Panc1 (cell line): ENCODE results near the gene USP3.

ENCODE experiments used
- CTCF ChIP-seq: fragments of 450-650 bp; IDR thresholded peaks from 2 replicates; pipeline ENCODE4 v1.5.1; 2017; ENCODE audit warnings: mild to moderate bottlenecking
- POLR2AphosphoS5 ChIP-seq: IDR thresholded peaks from 2 replicates; pipeline ENCODE4 v1.6.1; 2012; ENCODE audit warnings: mild to moderate bottlenecking, low read depth, low read length, moderate library complexity
- SIN3A ChIP-seq: IDR thresholded peaks from 2 replicates; pipeline ENCODE4 v1.6.1; 2012; ENCODE audit warnings: low read depth, mild to moderate bottlenecking, low read length, moderate library complexity, borderline replicate concordance; ENCODE audit not compliant: insufficient read depth
- TCF7L2 ChIP-seq: IDR thresholded peaks from 2 replicates; pipeline ENCODE4 v1.6.1; 2011; ENCODE audit warnings: mild to moderate bottlenecking, low read depth, low read length, inconsistent platforms
- TF ChIP-seq, protein P1 (sequence below), 2 experiments: IDR thresholded peaks; 2 replicates each; pipeline ENCODE4 v1.6.1; 2011 to 2012; ENCODE audit warnings: low read depth in 2 of 2, control low read depth in 1 of 2, low read length in 1 of 2, mild to moderate bottlenecking in 1 of 2, moderate library complexity in 1 of 2; ENCODE audit not compliant: insufficient read depth in 1 of 2

DNA sequence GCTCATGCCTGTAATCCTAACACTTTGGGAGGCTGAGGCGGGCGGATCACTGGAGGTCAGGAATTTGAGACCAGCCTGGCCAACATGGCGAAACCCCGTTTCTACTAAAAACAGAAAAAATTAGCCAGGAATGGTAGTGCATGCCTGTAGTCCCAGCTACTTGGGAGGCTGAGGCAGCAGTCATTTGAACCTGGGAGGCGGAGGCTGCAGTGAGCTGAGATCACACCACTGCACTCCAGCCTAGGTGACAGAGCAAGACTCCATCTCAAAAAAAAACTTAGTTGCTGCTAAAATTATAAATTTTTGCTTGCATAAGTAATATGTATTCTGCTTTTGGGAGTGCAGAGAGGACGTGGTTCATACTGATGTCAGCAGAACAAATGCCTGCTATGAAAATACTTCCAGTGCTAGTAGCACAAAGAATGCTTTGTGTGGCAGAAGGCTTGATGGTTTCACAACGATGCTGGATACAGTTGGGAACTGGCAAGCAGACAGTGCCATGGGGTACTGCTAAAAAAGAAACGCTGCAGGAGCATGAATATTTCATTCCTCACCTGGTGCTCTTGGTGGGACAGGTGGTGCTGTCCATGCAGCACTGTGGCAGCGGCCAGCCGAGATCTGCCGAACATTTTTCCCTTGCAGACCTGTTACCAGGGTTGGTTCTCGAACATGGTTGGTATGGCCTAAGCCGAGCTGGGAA is 123.9 kb downstream of the USP3 start:
- TF ChIP-seq POLR2AphosphoS5 = no peak
- TF ChIP-seq CTCF = no peak
- TF ChIP-seq SIN3A = no peak
- TF ChIP-seq, protein P1, sequence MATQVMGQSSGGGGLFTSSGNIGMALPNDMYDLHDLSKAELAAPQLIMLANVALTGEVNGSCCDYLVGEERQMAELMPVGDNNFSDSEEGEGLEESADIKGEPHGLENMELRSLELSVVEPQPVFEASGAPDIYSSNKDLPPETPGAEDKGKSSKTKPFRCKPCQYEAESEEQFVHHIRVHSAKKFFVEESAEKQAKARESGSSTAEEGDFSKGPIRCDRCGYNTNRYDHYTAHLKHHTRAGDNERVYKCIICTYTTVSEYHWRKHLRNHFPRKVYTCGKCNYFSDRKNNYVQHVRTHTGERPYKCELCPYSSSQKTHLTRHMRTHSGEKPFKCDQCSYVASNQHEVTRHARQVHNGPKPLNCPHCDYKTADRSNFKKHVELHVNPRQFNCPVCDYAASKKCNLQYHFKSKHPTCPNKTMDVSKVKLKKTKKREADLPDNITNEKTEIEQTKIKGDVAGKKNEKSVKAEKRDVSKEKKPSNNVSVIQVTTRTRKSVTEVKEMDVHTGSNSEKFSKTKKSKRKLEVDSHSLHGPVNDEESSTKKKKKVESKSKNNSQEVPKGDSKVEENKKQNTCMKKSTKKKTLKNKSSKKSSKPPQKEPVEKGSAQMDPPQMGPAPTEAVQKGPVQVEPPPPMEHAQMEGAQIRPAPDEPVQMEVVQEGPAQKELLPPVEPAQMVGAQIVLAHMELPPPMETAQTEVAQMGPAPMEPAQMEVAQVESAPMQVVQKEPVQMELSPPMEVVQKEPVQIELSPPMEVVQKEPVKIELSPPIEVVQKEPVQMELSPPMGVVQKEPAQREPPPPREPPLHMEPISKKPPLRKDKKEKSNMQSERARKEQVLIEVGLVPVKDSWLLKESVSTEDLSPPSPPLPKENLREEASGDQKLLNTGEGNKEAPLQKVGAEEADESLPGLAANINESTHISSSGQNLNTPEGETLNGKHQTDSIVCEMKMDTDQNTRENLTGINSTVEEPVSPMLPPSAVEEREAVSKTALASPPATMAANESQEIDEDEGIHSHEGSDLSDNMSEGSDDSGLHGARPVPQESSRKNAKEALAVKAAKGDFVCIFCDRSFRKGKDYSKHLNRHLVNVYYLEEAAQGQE (IDR thresholded peaks at IDR 0.05; ENCODE audit: insufficient read depth in 1 of 2, low read depth in 2 of 2, low read length in 1 of 2) = no peak
- no peak for TF ChIP-seq TCF7L2
